Measurements from ENCODE around the gene LHX4. TPM values are rescaled to one million over a fixed set of nuclear protein-coding genes. Genes with fewer than 3 reads are reported as not detected.

The LHX4 gene
- total and polyA plus RNA-seq, 4 donors: 0.05 to 0.25 TPM; not detected in 2

- no peaks in the 10 kb centered on the region for H3K4me1 ChIP-seq (ENCODE audit: control insufficient read depth in 1 of 2, insufficient read depth in 2 of 2, low read length in 2 of 2)
- WGBS, 2 donors: 93 to 97% methylated on average over 14 of the region's 14 CpGs
- ATAC-seq (ENCODE audit: low FRiP score): no peak
- no peaks in the 10 kb centered on the region for H3K9me3 ChIP-seq (ENCODE audit: control insufficient read depth, low read length)
- H3K27me3 ChIP-seq (ENCODE audit: control insufficient read depth in 1 of 2, insufficient read depth in 2 of 2, low read length in 1 of 2): no peaks in the 10 kb centered on the region
- intact Hi-C loops (cut with DNase I): no loop called here
- H3K36me3 ChIP-seq (ENCODE audit: control insufficient read depth in 1 of 2, insufficient read depth in 2 of 2, low read length in 1 of 2): peaks cover 0 to 11% of the 10 kb centered on the region in 2 donors
- H3K27ac ChIP-seq (ENCODE audit: low read depth in 1 of 2, low read length in 2 of 2): no peak overlapping the region
- no peak overlapping the region for H3K4me3 ChIP-seq (ENCODE audit: low read length in 2 of 2)
- DNase-seq: no peak
Observed at GRCh38 chr1:180194048-180194425, 36.0 kb upstream of the LHX4 start.

DNA sequence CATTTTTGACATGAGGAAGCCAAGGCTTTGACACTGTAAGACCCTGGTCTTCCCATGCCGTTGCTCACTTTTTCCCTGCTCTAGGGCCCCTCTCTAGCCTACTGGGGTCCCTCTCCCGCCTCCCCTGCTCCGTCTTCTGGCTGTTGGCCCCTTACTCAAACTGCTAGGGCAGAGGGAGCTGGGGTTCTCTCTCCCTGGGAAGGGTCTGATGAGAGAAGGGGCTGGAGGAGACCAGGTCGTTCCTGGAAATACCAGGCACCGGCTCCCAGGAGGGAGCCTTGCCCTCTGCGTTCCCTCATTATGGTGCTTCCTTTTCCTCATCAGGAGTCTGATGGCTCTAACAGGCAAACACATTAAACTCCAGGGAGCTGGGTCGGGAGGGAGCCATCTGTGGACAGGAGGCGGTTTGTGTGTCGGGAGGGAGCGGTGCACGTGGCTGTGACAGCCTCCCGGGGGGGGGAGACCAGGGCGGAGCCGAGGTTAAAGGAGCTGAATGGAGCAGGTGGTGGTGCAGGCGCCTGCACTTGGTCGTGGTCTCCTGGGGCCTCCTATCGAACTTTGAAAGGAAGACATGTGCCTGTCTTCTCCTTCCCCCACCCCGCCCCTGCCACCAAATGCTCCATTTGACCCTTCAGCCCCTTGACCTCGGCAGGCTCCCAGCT, 35.4 kb upstream of the LHX4 start:
- no peak for DNase-seq
- H3K9me3 ChIP-seq (ENCODE audit: control insufficient read depth, low read length): no peaks in the 10 kb centered on the region
- no peaks in the 10 kb centered on the region for H3K27me3 ChIP-seq (ENCODE audit: control insufficient read depth in 1 of 2, insufficient read depth in 2 of 2, low read length in 1 of 2)
- intact Hi-C loops (cut with DNase I): no loop called here
- H3K36me3 ChIP-seq (ENCODE audit: control insufficient read depth in 1 of 2, insufficient read depth in 2 of 2, low read length in 1 of 2): peaks cover 0 to 11% of the 10 kb centered on the region in 2 donors
- no peaks in the 10 kb centered on the region for H3K4me1 ChIP-seq (ENCODE audit: control insufficient read depth in 1 of 2, insufficient read depth in 2 of 2, low read length in 2 of 2)
- ATAC-seq (ENCODE audit: low FRiP score): no peak
- no peak overlapping the region for H3K4me3 ChIP-seq (ENCODE audit: low read length in 2 of 2)
- WGBS, 2 donors: 67 to 74% methylated on average over 19 of the region's 19 CpGs
- no peak overlapping the region for H3K27ac ChIP-seq (ENCODE audit: low read depth in 1 of 2, low read length in 2 of 2)

- Histone ChIP-seq H3K4me3 (ENCODE audit: low read length in 2 of 2) (no peak overlapping the region), H3K36me3 (ENCODE audit: control insufficient read depth in 1 of 2, insufficient read depth in 2 of 2, low read length in 1 of 2) (peaks cover 0 to 9% of the 10 kb centered on the region in 2 donors), H3K27me3 (ENCODE audit: control insufficient read depth in 1 of 2, insufficient read depth in 2 of 2, low read length in 1 of 2) (no peaks in the 10 kb centered on the region), H3K9me3 (ENCODE audit: control insufficient read depth, low read length) (no peaks in the 10 kb centered on the region), H3K4me1 (ENCODE audit: control insufficient read depth in 1 of 2, insufficient read depth in 2 of 2, low read length in 2 of 2) (no peaks in the 10 kb centered on the region), H3K27ac (ENCODE audit: low read depth in 1 of 2, low read length in 2 of 2) (no peak overlapping the region)
- no peak for DNase-seq
- no peak for ATAC-seq (ENCODE audit: low FRiP score)
- intact Hi-C loops (cut with DNase I): no loop called here
- 93 to 94% methylated on average over 3 of the region's 3 CpGs for WGBS, 2 donors
Observed at GRCh38 chr1:180195401-180195800, 34.7 kb upstream of the LHX4 start.

DNA sequence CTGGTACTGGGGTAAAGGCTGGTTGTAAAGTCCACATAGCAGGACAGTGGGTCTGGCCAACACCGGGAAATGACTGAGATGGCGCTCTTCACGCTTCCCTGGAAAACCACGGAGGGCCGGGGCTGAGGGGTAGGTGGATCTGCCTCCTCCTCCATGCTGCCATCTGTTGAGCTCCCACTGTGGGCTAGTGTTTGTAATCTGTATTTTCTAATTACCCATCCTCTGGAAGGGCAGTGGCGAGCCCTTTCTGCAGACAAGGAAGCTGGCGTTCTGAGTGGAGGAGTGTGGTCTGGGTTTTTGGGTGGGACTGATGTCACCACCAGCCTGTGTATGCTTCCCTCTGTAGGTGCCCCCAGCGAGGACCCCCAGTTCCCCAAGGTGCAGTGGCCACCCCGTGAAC, 34.1 kb upstream of the LHX4 start:
- 81 to 92% methylated on average over 9 of the region's 9 CpGs for WGBS, 2 donors
- Histone ChIP-seq H3K36me3 (ENCODE audit: control insufficient read depth in 1 of 2, insufficient read depth in 2 of 2, low read length in 1 of 2) (peaks cover 0 to 7% of the 10 kb centered on the region in 2 donors), H3K9me3 (ENCODE audit: control insufficient read depth, low read length) (no peaks in the 10 kb centered on the region), H3K27ac (ENCODE audit: low read depth in 1 of 2, low read length in 2 of 2) (no peak overlapping the region), H3K4me1 (ENCODE audit: control insufficient read depth in 1 of 2, insufficient read depth in 2 of 2, low read length in 2 of 2) (no peaks in the 10 kb centered on the region), H3K27me3 (ENCODE audit: control insufficient read depth in 1 of 2, insufficient read depth in 2 of 2, low read length in 1 of 2) (no peaks in the 10 kb centered on the region), H3K4me3 (ENCODE audit: low read length in 2 of 2) (no peak overlapping the region)
- intact Hi-C loops (cut with DNase I): no loop called here
- DNase-seq: no peak
- ATAC-seq (ENCODE audit: low FRiP score): no peak

DNA sequence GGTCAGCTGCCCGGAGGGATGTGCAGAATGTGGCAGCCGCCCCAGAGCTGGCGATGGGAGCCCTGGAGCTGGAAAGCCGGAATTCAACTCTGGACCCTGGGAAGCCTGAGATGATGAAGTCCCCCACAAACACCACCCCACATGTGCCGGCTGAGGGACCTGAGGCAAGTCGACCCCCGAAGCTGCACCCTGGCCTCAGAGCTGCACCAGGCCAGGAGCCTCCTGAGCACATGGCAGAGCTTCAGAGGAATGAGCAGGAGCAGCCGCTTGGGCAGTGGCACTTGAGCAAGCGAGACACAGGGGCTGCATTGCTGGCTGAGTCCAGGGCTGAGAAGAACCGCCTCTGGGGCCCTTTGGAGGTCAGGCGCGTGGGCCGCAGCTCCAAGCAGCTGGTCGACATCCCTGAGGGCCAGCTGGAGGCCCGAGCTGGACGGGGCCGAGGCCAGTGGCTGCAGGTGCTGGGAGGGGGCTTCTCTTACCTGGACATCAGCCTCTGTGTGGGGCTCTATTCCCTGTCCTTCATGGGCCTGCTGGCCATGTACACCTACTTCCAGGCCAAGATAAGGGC, 33.5 kb upstream of the LHX4 start:
- H3K27ac ChIP-seq (ENCODE audit: low read depth in 1 of 2, low read length in 2 of 2): no peak overlapping the region
- H3K36me3 ChIP-seq (ENCODE audit: control insufficient read depth in 1 of 2, insufficient read depth in 2 of 2, low read length in 1 of 2): peaks cover 0 to 6% of the 10 kb centered on the region in 2 donors
- H3K9me3 ChIP-seq (ENCODE audit: control insufficient read depth, low read length): no peaks in the 10 kb centered on the region
- intact Hi-C loops (cut with DNase I): no loop called here
- ATAC-seq (ENCODE audit: low FRiP score): no peak
- no peak overlapping the region for H3K4me3 ChIP-seq (ENCODE audit: low read length in 2 of 2)
- WGBS, 2 donors: 83 to 90% methylated on average over 17 of the region's 17 CpGs
- no peak for DNase-seq
- no peaks in the 10 kb centered on the region for H3K4me1 ChIP-seq (ENCODE audit: control insufficient read depth in 1 of 2, insufficient read depth in 2 of 2, low read length in 2 of 2)
- no peaks in the 10 kb centered on the region for H3K27me3 ChIP-seq (ENCODE audit: control insufficient read depth in 1 of 2, insufficient read depth in 2 of 2, low read length in 1 of 2)

GRCh38 chr1:180197231-180197630, 32.8 kb upstream of the LHX4 start:
- Histone ChIP-seq H3K9me3 (ENCODE audit: control insufficient read depth, low read length) (no peaks in the 10 kb centered on the region), H3K27me3 (ENCODE audit: control insufficient read depth in 1 of 2, insufficient read depth in 2 of 2, low read length in 1 of 2) (no peaks in the 10 kb centered on the region), H3K27ac (ENCODE audit: low read depth in 1 of 2, low read length in 2 of 2) (no peak overlapping the region), H3K4me3 (ENCODE audit: low read length in 2 of 2) (no peak overlapping the region), H3K36me3 (ENCODE audit: control insufficient read depth in 1 of 2, insufficient read depth in 2 of 2, low read length in 1 of 2) (peaks cover 0 to 6% of the 10 kb centered on the region in 2 donors), H3K4me1 (ENCODE audit: control insufficient read depth in 1 of 2, insufficient read depth in 2 of 2, low read length in 2 of 2) (no peaks in the 10 kb centered on the region)
- WGBS, 2 donors: 75 to 84% methylated on average over 5 of the region's 5 CpGs
- intact Hi-C loops (cut with DNase I): no loop called here
- no peak for DNase-seq
- no peak for ATAC-seq (ENCODE audit: low FRiP score)

GRCh38 chr1:180198196-180198595, 31.9 kb upstream of the LHX4 start:
- Histone ChIP-seq H3K4me1 (ENCODE audit: control insufficient read depth in 1 of 2, insufficient read depth in 2 of 2, low read length in 2 of 2) (no peaks in the 10 kb centered on the region), H3K36me3 (ENCODE audit: control insufficient read depth in 1 of 2, insufficient read depth in 2 of 2, low read length in 1 of 2) (peaks cover 0 to 6% of the 10 kb centered on the region in 2 donors), H3K27ac (ENCODE audit: low read depth in 1 of 2, low read length in 2 of 2) (no peak overlapping the region), H3K4me3 (ENCODE audit: low read length in 2 of 2) (no peak overlapping the region), H3K9me3 (ENCODE audit: control insufficient read depth, low read length) (no peaks in the 10 kb centered on the region), H3K27me3 (ENCODE audit: control insufficient read depth in 1 of 2, insufficient read depth in 2 of 2, low read length in 1 of 2) (no peaks in the 10 kb centered on the region)
- intact Hi-C loops (cut with DNase I): no loop called here
- WGBS, 2 donors: 81 to 82% methylated on average over 4 of the region's 4 CpGs
- DNase-seq (no peak), ATAC-seq (ENCODE audit: low FRiP score) (no peak)

DNA sequence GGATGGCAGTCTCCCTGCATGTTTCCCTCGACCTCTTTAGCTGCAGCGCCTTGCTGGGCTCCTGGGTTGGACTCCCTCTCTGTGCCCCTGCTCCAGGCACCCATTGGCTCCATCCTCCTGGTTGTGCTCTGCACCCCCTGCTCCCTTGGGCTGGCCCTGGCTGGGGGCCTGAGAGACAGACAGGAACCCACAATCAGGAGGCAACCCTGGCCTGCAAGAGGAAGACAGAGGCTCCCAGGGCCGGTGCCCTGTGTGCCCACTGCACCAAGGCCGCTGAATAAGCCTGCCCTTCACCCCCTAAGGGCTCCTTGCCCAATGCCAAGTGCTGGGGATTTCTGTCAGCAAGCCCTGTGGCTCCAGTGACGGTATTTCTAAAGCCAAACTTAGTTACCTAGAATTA, 31.5 kb upstream of the LHX4 start:
- Histone ChIP-seq H3K27me3 (ENCODE audit: control insufficient read depth in 1 of 2, insufficient read depth in 2 of 2, low read length in 1 of 2) (no peaks in the 10 kb centered on the region), H3K36me3 (ENCODE audit: control insufficient read depth in 1 of 2, insufficient read depth in 2 of 2, low read length in 1 of 2) (peaks cover 0 to 6% of the 10 kb centered on the region in 2 donors), H3K4me1 (ENCODE audit: control insufficient read depth in 1 of 2, insufficient read depth in 2 of 2, low read length in 2 of 2) (no peaks in the 10 kb centered on the region), H3K9me3 (ENCODE audit: control insufficient read depth, low read length) (no peaks in the 10 kb centered on the region), H3K27ac (ENCODE audit: low read depth in 1 of 2, low read length in 2 of 2) (no peak overlapping the region), H3K4me3 (ENCODE audit: low read length in 2 of 2) (no peak overlapping the region)
- 88 to 95% methylated on average over 5 of the region's 5 CpGs for WGBS, 2 donors
- DNase-seq (no peak), ATAC-seq (ENCODE audit: low FRiP score) (no peak)
- intact Hi-C loops (cut with DNase I): no loop called here

GRCh38 chr1:180199018-180199417, 31.0 kb upstream of the LHX4 start:
- Histone ChIP-seq H3K27ac (ENCODE audit: low read depth in 1 of 2, low read length in 2 of 2) (no peak overlapping the region), H3K9me3 (ENCODE audit: control insufficient read depth, low read length) (no peaks in the 10 kb centered on the region), H3K36me3 (ENCODE audit: control insufficient read depth in 1 of 2, insufficient read depth in 2 of 2, low read length in 1 of 2) (peaks cover 0 to 6% of the 10 kb centered on the region in 2 donors), H3K4me1 (ENCODE audit: control insufficient read depth in 1 of 2, insufficient read depth in 2 of 2, low read length in 2 of 2) (no peaks in the 10 kb centered on the region), H3K27me3 (ENCODE audit: control insufficient read depth in 1 of 2, insufficient read depth in 2 of 2, low read length in 1 of 2) (no peaks in the 10 kb centered on the region), H3K4me3 (ENCODE audit: low read length in 2 of 2) (no peak overlapping the region)
- DNase-seq: no peak
- WGBS, 2 donors: 87 to 89% methylated on average over 12 of the region's 12 CpGs
- ATAC-seq (ENCODE audit: low FRiP score): no peak
- intact Hi-C loops (cut with DNase I): no loop called here

Data from aorta (tissue), 5 donors.